GM21390 (cell line): ENCODE data around the gene RPL12.

Experiments used
- ATAC-seq: cut with Tn5 transposase; IDR thresholded peaks from one replicate; pipeline ENCODE4 v1.9.1; 2021; ENCODE audit not compliant: unreplicated experiment

Gene RPL12

DNA sequence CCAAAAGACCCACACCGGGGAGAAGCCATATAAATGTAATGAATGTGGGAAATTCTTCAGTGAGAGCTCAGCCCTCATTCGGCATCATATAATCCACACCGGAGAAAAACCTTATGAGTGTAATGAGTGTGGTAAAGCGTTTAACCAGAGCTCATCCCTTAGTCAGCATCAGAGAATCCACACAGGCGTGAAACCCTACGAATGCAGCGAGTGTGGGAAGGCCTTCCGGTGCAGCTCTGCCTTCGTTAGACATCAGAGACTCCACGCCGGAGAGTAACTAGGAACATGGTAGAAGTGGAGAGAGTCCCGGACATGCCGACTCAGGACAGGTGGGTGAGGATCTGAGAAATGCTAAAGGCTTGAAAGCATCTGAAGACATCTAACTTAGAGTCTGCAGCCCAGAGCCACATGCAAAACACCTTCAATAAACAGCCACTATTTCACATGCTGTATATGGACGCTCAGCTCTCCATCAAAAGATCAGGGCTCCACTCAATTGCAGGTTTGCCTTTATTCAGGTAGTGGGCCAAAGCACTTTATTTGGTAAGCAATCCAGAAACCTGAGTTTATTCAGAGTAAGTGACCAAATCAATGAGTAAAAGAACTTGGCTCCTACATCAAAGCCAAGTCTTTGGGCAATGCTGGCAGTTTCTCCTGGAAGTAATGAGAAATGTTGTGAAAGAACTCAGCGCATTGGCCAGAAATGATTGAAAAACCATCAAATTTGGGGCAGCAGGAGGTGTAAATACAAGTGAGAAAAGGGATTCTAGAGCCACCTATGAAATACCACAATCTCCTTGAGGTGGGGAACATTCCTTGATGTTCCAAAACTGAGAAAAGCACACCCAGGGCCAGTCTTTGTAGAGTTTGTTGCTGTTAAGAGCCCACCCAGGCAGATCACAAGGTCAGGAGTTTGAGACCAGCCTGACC is 6.0 kb downstream of the RPL12 start:
- no peak for ATAC-seq

- ATAC-seq, result no peak
Observed at GRCh38 chr9:127444283-127444920, 6.8 kb downstream of the RPL12 start.

GRCh38 chr9:127438394-127438793 is 12.8 kb downstream of the RPL12 start:
- ATAC-seq, result no peak

DNA sequence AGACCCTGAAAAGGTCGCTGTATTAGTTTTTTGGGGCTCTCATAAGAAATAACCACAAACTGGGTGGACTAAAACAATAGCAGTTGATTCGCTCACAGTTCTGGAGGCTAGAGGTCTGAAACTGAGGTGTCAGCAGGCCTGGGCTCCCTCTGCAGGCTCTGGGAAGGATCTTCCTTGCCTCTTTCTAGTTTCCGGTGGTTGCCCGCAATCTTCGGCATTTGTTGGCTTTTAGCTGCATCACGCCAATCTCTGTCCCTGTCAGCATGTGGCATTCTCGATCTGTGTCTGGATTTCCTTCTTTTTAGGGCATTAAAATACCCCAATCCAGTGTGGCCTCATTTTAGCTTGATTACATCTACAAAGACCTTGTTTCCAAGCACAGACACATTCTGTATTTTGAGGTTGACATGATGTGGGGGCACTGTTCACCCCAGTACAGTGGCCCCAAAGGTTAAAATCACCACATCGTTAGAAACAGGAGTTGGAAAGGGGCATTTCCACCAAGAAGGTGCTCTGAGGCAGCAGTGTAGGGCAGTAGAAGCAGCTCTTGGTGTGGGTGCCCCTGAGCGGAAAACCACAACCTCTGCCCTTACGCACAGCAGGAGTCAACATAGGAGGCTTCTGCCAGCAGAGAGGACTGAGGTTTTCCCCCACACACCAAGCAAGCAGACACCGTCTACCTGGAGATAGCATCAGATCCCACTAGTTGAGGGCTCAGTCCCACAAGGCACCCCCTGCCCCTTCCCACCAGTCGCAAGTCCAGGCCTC is 13.5 kb downstream of the RPL12 start:
- no peak for ATAC-seq

DNA sequence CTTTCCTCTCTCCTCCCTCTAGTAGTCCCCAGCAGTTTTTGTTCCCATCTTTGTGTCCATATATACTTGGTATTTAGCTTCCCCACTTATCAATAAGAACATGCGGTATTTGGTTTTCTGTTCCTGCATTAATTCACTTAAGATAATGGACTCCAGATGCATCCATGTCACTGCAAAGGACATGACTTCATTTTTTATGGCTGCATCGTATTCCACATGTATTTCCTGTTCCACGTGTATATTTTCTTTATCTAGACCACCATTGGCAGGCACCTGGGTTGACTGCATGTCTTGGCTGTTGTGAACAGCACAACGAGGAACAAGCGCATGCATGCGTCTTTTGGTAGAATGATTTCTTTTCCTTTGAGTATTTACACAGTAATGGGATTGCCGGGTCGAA is 20.8 kb downstream of the RPL12 start:
- no peak for ATAC-seq

- ATAC-seq, result no peak
Observed at GRCh38 chr9:127428348-127428747, 22.9 kb downstream of the RPL12 start.

- ATAC-seq, result no peak
Observed at GRCh38 chr9:127426756-127427155, 24.4 kb downstream of the RPL12 start.

DNA sequence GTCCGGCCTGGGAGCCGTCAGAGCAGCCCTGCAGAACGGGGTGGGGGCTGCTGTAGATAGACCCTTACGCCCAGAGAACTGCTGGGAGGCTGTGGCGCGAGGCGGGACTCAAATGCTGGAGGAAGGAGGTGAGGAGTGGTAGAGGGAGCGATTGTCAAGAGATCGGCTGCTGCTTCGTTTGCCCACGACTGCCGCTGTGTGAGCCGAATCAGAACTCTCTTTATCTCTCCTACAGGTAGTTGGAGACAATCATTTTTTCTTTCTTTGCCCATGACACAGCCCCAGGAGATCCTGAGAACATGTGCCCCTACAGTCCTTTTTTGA is 26.6 kb downstream of the RPL12 start:
- peak; percentile 7 for ATAC-seq

DNA sequence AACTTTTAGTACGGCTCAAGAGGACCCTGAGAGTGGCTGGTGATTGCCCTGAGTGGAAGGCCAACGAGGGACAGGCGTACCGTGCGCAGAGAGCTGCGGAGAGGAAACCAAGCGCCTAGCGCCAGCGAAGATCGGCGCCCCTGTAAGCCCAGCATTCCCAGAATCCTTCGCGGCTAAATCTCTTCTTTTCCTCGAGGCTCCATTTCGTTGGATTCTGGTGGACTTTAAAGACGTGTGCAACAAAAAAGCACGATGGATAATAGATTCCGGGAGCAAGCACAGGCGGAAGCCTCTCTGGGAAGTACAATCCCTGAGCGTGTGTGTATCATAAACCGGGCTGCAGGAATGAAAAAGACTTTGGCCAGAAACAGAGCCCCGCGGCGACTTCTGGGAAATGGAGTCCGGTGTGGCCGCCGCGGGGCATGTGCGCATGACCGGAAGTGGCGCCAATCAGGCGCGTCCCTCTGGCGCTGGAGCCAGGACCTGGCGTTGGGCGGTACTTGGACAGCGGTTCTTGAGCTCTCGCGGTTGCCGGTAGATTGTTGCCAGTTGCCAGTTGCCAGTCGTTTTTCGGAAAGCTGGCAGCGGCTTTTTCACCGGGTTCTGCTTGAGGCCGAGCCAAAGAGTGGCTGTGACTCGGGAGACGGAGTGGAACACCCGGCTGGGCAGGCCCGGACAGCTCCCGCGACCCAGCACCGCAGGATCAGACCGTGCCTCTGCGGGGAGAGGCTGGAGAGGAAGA is 27.1 kb downstream of the RPL12 start, which contains the start of gene ZNF79:
Gene ZNF79, plus strand, starts transcription at position 449 of the 742 bp plus-strand sequence. CDS start 406 bp downstream, outside the sequence.
- peak; percentile 86 for ATAC-seq

- ATAC-seq, result no peak
Observed at GRCh38 chr9:127423476-127423933, 27.7 kb downstream of the RPL12 start.

DNA sequence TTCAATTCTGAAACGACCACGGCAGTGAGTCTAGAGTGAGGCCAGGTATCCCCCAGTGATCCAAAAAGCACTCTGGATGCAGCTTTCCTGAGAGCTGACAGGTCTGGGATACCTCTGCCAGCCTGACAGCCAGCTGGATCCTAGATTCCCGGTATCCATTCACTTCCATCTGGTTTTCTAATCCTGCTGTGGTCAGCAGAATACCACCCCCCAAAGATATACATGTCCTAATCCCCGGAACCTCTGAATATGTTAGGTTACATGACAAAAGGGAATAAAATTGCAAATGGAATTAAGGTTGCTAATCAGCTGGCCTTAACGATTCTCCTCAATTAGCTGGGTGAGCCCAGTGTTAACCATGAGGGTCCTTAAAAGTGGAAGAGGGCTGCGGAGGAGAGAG is 28.4 kb downstream of the RPL12 start:
- no peak for ATAC-seq

- ATAC-seq, result no peak
Observed at GRCh38 chr9:127422133-127422782, 28.9 kb downstream of the RPL12 start.

- ATAC-seq, result no peak
Observed at GRCh38 chr9:127421057-127421456, 30.1 kb downstream of the RPL12 start.

GRCh38 chr9:127419348-127419747 is 31.9 kb downstream of the RPL12 start:
- no peak for ATAC-seq

DNA sequence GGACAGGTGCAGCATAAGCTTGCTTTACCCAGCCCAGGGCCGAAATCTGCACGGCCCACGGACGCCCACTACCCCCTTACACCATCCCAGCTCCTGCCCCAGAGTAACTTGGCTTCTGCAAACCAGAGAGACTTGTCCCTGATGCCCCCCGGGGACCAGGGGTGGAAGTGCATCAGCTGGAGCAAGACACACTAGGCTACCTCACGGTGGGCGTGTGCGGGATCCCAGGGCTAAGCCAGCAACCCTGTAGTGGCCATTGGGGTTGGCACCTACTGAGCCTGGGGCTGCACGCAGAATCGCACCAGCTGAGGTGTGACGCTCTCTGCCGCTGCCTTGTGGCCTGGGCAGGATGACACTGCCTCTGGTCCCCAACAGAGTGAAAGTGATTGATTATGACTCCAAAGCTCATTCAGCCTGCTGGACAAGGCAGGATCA is 33.2 kb downstream of the RPL12 start:
- ATAC-seq, result no peak

- ATAC-seq, result no peak
Observed at GRCh38 chr9:127417131-127418036, 33.8 kb downstream of the RPL12 start.

DNA sequence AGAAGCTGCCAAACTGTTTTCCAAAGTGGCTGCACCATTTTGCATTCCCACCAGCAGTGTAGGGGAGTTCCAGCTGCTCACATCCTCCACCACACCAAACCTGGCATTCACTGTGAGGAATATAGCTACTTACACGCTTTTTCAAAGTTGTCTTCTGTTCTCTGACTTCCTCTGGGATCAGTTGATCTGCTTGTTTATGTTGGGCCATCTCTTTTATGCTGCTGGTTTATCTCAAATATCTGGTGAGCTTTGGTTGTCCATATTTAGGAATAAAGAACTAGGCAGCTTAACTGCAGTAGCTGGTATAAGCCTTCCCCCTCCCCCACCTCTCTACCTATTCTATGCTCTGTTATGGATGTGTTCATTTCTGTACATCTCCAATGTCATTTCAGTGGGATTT is 35.5 kb downstream of the RPL12 start:
- no peak for ATAC-seq

- no peak for ATAC-seq
Observed at GRCh38 chr9:127415141-127415540, 36.1 kb downstream of the RPL12 start.

DNA sequence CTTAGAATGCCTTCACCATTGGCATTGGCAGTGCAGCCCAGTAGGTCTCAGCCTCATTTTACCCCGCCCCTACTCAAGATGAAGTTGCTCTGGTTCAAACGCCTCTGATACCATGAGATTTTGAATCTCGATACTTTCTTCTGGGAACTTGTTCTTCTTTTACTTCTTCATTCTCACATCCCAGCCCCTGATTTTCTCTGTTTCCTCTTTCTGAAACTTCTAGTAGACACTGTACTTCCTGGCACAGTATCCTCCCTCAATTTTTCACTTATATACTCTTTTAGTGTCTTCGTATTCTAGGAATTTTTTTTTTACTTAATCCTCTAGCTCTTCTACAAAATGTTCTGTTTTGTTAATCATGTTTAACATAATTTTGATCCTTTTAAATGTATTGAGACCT is 40.1 kb downstream of the RPL12 start:
- ATAC-seq, result no peak
